Stimulated activated naive B cell treated with anti-CD40 and anti-IgM and Interleukin-4, amounts not matched to agents 10 μg/mL and 1 μg/mL and 100 μg/mL, for 72 hours (primary cell): ENCODE measurements around the gene UBR1.
"Not testable (repeated sequence)": the region's sequence is repeated elsewhere in the genome, so short reads cannot be mapped to it uniquely, and the experiment has no call there.

Source experiments
- ATAC-seq, 2 donors: fragments of 150-1000 bp; cut with Tn5 transposase; replicated peaks; 2 replicates each; pipeline ENCODE4 v1.10.0; 2021; ENCODE audit warnings: moderate library complexity in 1 of 2
- DNase-seq: peaks from one replicate; pipeline ENCODE4 v3.0.0; 2021
- H3K27ac Mint-ChIP-seq: one replicate; pipeline ENCODE4 v1.8.0; 2022; ENCODE audit warnings: mild to moderate bottlenecking, mixed read lengths
- H3K27me3 Mint-ChIP-seq, 2 donors: one replicate each; pipeline ENCODE4 v1.8.0; 2022; ENCODE audit warnings: mixed read lengths in 2 of 2
- H3K36me3 Mint-ChIP-seq, 2 donors: one replicate each; pipeline ENCODE4 v1.8.0; 2022; ENCODE audit warnings: mixed read lengths in 2 of 2, mild to moderate bottlenecking in 1 of 2
- H3K4me1 Mint-ChIP-seq, 2 donors: one replicate each; pipeline ENCODE4 v1.8.0; 2022; ENCODE audit warnings: mixed read lengths in 2 of 2, mild to moderate bottlenecking in 1 of 2
- H3K4me3 Mint-ChIP-seq, 2 donors: one replicate each; pipeline ENCODE4 v1.8.0; 2022; ENCODE audit warnings: mild to moderate bottlenecking in 2 of 2, mixed read lengths in 2 of 2, moderate library complexity in 1 of 2
- H3K9me3 Mint-ChIP-seq, 2 donors: one replicate each; pipeline ENCODE4 v1.8.0; 2022; ENCODE audit warnings: mixed read lengths in 2 of 2, mild to moderate bottlenecking in 1 of 2

The UBR1 gene

GRCh38 chr15:43006991-43007390 lies 98.8 kb downstream of the UBR1 start:
- ATAC-seq (no peak), DNase-seq (no peak)
- no peak overlapping the region for H3K27ac Mint-ChIP-seq
- no peaks in the 10 kb centered on the region for H3K4me1 Mint-ChIP-seq
- no peak overlapping the region for H3K4me3 Mint-ChIP-seq
- H3K9me3 Mint-ChIP-seq: peaks cover 0 to 2% of the 10 kb centered on the region in 2 donors
- H3K36me3 Mint-ChIP-seq: peaks cover 43 to 56% of the 10 kb centered on the region in 2 donors
- H3K27me3 Mint-ChIP-seq: no peaks in the 10 kb centered on the region

- not testable (repeated sequence) for H3K27me3 Mint-ChIP-seq, DNase-seq, H3K4me3 Mint-ChIP-seq, H3K27ac Mint-ChIP-seq, H3K4me1 Mint-ChIP-seq, H3K9me3 Mint-ChIP-seq, ATAC-seq
- H3K36me3 Mint-ChIP-seq: peaks cover 31 to 47% of the 10 kb centered on the region in 2 donors
Observed at GRCh38 chr15:43004886-43005595, 100.8 kb downstream of the UBR1 start.

- no peaks in the 10 kb centered on the region for H3K4me1 Mint-ChIP-seq
- H3K27me3 Mint-ChIP-seq: no peaks in the 10 kb centered on the region
- DNase-seq (no peak), ATAC-seq (no peak)
- H3K27ac Mint-ChIP-seq: no peak overlapping the region
- H3K36me3 Mint-ChIP-seq: peaks cover 26 to 43% of the 10 kb centered on the region in 2 donors
- no peak overlapping the region for H3K4me3 Mint-ChIP-seq
- no peaks in the 10 kb centered on the region for H3K9me3 Mint-ChIP-seq
Observed at GRCh38 chr15:42999201-42999779, 106.5 kb downstream of the UBR1 start.

DNA sequence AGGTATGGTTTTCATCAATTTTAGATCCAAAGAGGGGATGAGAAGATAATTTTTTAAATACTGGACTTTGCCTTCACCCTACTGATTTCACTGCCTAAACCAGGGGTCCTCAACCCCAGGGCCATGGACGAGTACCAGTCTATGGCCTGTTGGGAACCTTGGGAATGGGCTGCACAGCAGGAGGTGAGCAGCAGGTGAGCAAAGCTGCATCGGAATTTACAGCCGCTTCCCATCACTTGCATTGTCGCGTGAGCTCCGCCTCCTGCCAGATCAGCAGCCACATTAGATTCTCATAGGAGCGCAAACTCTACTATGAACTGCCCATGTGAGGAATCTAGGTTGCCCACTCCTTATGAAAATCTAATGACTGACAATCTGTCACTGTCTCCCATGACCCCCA lies 109.0 kb downstream of the UBR1 start:
- Mint-ChIP-seq H3K9me3 (no peaks in the 10 kb centered on the region), H3K4me3 (no peak overlapping the region), H3K27me3 (no peaks in the 10 kb centered on the region), H3K4me1 (no peaks in the 10 kb centered on the region), H3K36me3 (peaks cover 23 to 36% of the 10 kb centered on the region in 2 donors), H3K27ac (no peak overlapping the region)
- ATAC-seq: no peak
- no peak for DNase-seq

DNA sequence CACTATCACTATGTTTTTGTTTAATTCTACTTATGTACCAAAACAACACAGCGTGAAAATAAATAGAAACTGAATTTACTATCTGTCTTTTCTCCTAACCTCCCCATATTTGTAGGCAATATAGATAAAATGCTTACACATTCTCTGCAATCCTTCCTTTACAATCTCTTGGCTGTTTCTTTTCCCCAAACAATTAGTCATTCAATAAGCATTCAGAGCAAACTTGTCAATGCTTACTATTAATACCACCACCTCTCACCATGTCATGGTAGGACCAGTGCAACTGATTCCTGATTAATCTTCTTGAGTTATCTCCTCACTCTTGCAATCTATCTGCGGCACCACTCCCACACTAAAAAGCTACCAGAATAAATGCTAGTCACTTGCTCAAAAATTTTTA lies 111.3 kb downstream of the UBR1 start:
- Mint-ChIP-seq H3K27ac (no peak overlapping the region), H3K27me3 (no peaks in the 10 kb centered on the region), H3K4me1 (no peaks in the 10 kb centered on the region), H3K4me3 (no peak overlapping the region), H3K36me3 (peaks cover 30 to 43% of the 10 kb centered on the region in 2 donors), H3K9me3 (no peaks in the 10 kb centered on the region)
- ATAC-seq (no peak), DNase-seq (no peak)

DNA sequence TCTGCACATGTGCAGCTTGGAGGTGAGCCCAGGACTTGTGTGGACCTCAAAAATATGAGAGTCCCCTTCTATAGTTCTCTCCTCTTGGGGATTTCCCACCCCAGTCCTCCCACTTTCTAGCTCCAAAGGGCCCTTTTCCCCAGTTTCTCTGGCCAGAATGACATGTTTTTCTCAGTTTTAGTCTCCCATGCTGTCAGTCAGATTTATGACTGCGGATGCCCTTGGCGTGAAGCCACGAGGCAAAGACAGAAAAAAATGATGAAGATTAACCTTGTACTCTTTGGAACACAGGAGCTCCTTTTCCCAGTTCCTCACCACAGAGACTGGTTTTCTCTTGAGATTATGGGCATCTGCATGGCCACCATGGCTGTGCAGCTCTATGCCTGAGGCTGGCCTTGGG lies 113.2 kb downstream of the UBR1 start:
- no peak for ATAC-seq
- Mint-ChIP-seq H3K4me3 (no peak overlapping the region), H3K9me3 (no peaks in the 10 kb centered on the region), H3K27ac (no peak overlapping the region), H3K4me1 (no peaks in the 10 kb centered on the region), H3K36me3 (peaks cover 26 to 38% of the 10 kb centered on the region in 2 donors), H3K27me3 (no peaks in the 10 kb centered on the region)
- DNase-seq: no peak

- Mint-ChIP-seq H3K36me3 (peaks cover 28 to 44% of the 10 kb centered on the region in 2 donors), H3K9me3 (no peaks in the 10 kb centered on the region), H3K4me1 (no peaks in the 10 kb centered on the region), H3K27me3 (no peaks in the 10 kb centered on the region), H3K27ac (no peak overlapping the region), H3K4me3 (no peak overlapping the region)
- ATAC-seq (no peak), DNase-seq (no peak)
Observed at GRCh38 chr15:42986693-42987342, 119.0 kb downstream of the UBR1 start.

- Mint-ChIP-seq H3K27me3 (no peaks in the 10 kb centered on the region), H3K36me3 (peaks cover 29 to 52% of the 10 kb centered on the region in 2 donors), H3K27ac (no peak overlapping the region), H3K4me1 (no peaks in the 10 kb centered on the region), H3K4me3 (no peak overlapping the region), H3K9me3 (no peaks in the 10 kb centered on the region)
- no peak for DNase-seq
- no peak for ATAC-seq
Observed at GRCh38 chr15:42984493-42985034, 121.3 kb downstream of the UBR1 start.

- peaks cover 42 to 59% of the 10 kb centered on the region in 2 donors for H3K36me3 Mint-ChIP-seq
- not testable (repeated sequence) for DNase-seq, H3K9me3 Mint-ChIP-seq, H3K4me3 Mint-ChIP-seq, ATAC-seq, H3K27ac Mint-ChIP-seq, H3K27me3 Mint-ChIP-seq, H3K4me1 Mint-ChIP-seq
Observed at GRCh38 chr15:42979113-42979512, 126.7 kb downstream of the UBR1 start.

- no peaks in the 10 kb centered on the region for H3K27me3 Mint-ChIP-seq
- peaks cover 64 to 72% of the 10 kb centered on the region in 2 donors for H3K36me3 Mint-ChIP-seq
- no peak overlapping the region for H3K4me3 Mint-ChIP-seq
- no peaks in the 10 kb centered on the region for H3K9me3 Mint-ChIP-seq
- DNase-seq (no peak), ATAC-seq (no peak)
- H3K27ac Mint-ChIP-seq: no peak overlapping the region
- no peaks in the 10 kb centered on the region for H3K4me1 Mint-ChIP-seq
Observed at GRCh38 chr15:42974202-42974862, 131.5 kb downstream of the UBR1 start.

DNA sequence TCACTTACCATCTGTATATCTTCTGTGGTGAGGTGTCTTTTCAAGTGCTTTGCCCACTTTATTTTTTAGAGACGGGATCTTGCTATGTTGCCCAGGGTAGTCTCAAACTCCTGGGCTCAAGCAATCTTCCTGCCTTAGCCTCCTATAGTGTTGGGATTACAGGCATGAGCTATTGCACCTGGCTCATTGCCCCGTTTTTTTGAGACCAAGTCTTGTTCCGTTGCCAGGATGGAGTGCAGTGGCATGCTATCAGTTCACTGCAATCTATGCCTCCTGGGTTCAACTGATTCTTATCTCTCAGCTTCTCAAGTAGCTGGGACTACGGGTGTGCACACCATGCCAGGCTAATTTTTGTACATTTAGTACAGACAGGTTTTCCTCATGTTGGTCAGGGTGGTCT lies 132.7 kb downstream of the UBR1 start:
- H3K27ac Mint-ChIP-seq: no peak overlapping the region
- peaks cover 70 to 78% of the 10 kb centered on the region in 2 donors for H3K36me3 Mint-ChIP-seq
- H3K27me3 Mint-ChIP-seq: no peaks in the 10 kb centered on the region
- H3K4me1 Mint-ChIP-seq: peaks cover 0 to 2% of the 10 kb centered on the region in 2 donors
- peaks cover 0 to 2% of the 10 kb centered on the region in 2 donors for H3K9me3 Mint-ChIP-seq
- no peak for ATAC-seq
- no peak for DNase-seq
- no peak overlapping the region for H3K4me3 Mint-ChIP-seq

DNA sequence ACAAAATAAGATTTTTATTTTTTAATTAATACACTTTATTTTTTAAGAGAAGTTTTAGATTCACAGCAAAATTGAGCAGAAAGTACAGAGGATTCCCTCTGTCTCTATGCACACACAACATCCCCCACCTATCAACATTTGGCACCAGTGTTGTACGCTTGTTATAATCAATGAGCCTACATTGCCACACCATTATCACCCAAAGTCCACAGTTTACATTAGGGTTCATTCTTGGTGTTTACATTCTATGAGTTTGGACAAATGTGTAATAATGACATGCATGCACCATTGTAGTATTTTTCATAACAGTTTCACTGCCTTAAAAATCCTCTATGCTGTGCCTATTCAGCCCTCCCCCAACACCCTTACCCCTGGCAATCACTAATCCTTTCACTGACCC lies 134.0 kb downstream of the UBR1 start:
- no peak for ATAC-seq
- H3K9me3 Mint-ChIP-seq: peaks cover 0 to 2% of the 10 kb centered on the region in 2 donors
- H3K4me3 Mint-ChIP-seq: no peak overlapping the region
- no peaks in the 10 kb centered on the region for H3K27me3 Mint-ChIP-seq
- no peak overlapping the region for H3K27ac Mint-ChIP-seq
- DNase-seq: no peak
- peaks cover 60 to 66% of the 10 kb centered on the region in 2 donors for H3K36me3 Mint-ChIP-seq
- peaks cover 0 to 2% of the 10 kb centered on the region in 2 donors for H3K4me1 Mint-ChIP-seq

- no peak for ATAC-seq
- Mint-ChIP-seq H3K27me3 (no peaks in the 10 kb centered on the region), H3K36me3 (peaks cover 35 to 60% of the 10 kb centered on the region in 2 donors), H3K27ac (no peak overlapping the region), H3K9me3 (peaks cover 0 to 2% of the 10 kb centered on the region in 2 donors), H3K4me1 (peaks cover 2 to 8% of the 10 kb centered on the region in 2 donors), H3K4me3 (no peak overlapping the region)
- no peak for DNase-seq
Observed at GRCh38 chr15:42964476-42964875, 141.4 kb downstream of the UBR1 start.

GRCh38 chr15:42955518-42955917 lies 150.3 kb downstream of the UBR1 start:
- no peak for ATAC-seq
- DNase-seq: no peak
- Mint-ChIP-seq H3K9me3 (no peaks in the 10 kb centered on the region), H3K27me3 (no peaks in the 10 kb centered on the region), H3K4me3 (no peak overlapping the region), H3K27ac (no peak overlapping the region), H3K36me3 (peaks cover 43 to 59% of the 10 kb centered on the region in 2 donors), H3K4me1 (peaks cover 4 to 13% of the 10 kb centered on the region in 2 donors)
